Ovary (tissue), 10 donors: ENCODE data around the gene SMCR8. TPM values are rescaled to one million over a fixed set of nuclear protein-coding genes. Genes with fewer than 3 reads are reported as not detected.
A peak's percentile ranks its signal among the peaks of the same experiment; 100 is the strongest.

ENCODE experiments used
- DNase-seq, 5 donors: peaks; one replicate each; pipeline ENCODE4 v3.0.0-alpha.2; 2019 to 2020
- H3K27ac ChIP-seq, 2 donors: fragments of 200-600 bp; one replicate each; pipeline versions ENCODE4 v1.5.1 to v1.8.0; 2019 to 2022
- H3K27me3 ChIP-seq: fragments of 200-600 bp; one replicate; pipeline ENCODE4 v1.8.0; 2022
- H3K36me3 ChIP-seq: fragments of 200-600 bp; sonication (generic); one replicate; pipeline ENCODE4 v1.5.1; 2019
- H3K4me1 ChIP-seq: one replicate; pipeline ENCODE4 v1.8.1; 2013; ENCODE audit warnings: mild to moderate bottlenecking, moderate library complexity; ENCODE audit not compliant: insufficient read depth
- H3K4me3 ChIP-seq: fragments of 200-600 bp; sonication (generic); one replicate; pipeline ENCODE4 v1.5.1; 2017
- H3K9me3 ChIP-seq, 2 donors: fragments of 200-600 bp in 1 of 2; sonication (generic) in 1 of 2; one replicate each; pipeline versions ENCODE4 v1.5.1 to v1.8.1; 2013 to 2019; ENCODE audit warnings: mild to moderate bottlenecking in 1 of 2, moderate library complexity in 1 of 2
- EP300 ChIP-seq: sonication (generic); formaldehyde crosslinking; IDR thresholded peaks from one replicate; pipeline ENCODE4 v1.6.1; 2017; ENCODE audit warnings: antibody characterized with exemption
- POLR2A ChIP-seq: fragments of 450-650 bp; IDR thresholded peaks from one replicate; pipeline ENCODE4 v1.6.1; 2017; ENCODE audit warnings: antibody characterized with exemption, mild to moderate bottlenecking, moderate library complexity
- WGBS, 3 donors: extraction: QIAGEN DNeasy Blood & Tissue Kit in 1 of 3; methylation state at CpG; one replicate each; pipeline versions ENCODE4 v1.1.5 to v1.1.7; 2013 to 2017; 5-methylcytosine and 5-hydroxymethylcytosine counted together
- intact Hi-C, 4 donors: fragments of 100-400 bp; cut with DNase I; formaldehyde crosslinking; loops; one replicate each; pipeline versions ENCODE4 v1.11.0 to v1.15.1; 2022 to 2023
- long read RNA-seq, 3 donors: library from polyadenylated mRNA in 2 of 3; unstranded in 2 of 3; transcript quantifications; one replicate each; pipeline ENCODE4 v2.0.0 and lab custom pipeline, GENCODE V29; 2021 to 2026
- polyA plus RNA-seq, 2 donors: library from polyadenylated mRNA; stranded (reverse); fragments of 200-250 nt in 1 of 2; fragments of 350-450 nt in 1 of 2; fragmentation: Illumina TruSeq in 1 of 2; extraction: RNeasy Lipid Tissue Mini Kit (QIAGEN cat#74804) in 1 of 2; gene quantifications; one replicate each; pipeline ENCODE4 v1.2.3, GENCODE V29; 2013 to 2014
- total RNA-seq, 7 donors: library from RNA; depleted of rRNA in 2 of 7; stranded (reverse); fragments of >200 nt in 2 of 7; fragmentation: NEBNext Ultra II Directional in 3 of 7; extraction: Animal tissue kit (Norgen Biotek cat#: 25700) in 3 of 7; gene quantifications; one replicate each; pipeline versions ENCODE4 v1.1.0 to v1.2.4, GENCODE V29; 2016 to 2023
- TF ChIP-seq, protein P1 (sequence below), 3 donors: fragments of 450-650 bp in 2 of 3; fragments of 200-600 bp in 1 of 3; IDR thresholded peaks; one replicate each; pipeline versions ENCODE4 v1.5.1 to v1.8.0; 2016 to 2022; ENCODE audit warnings: antibody characterized with exemption in 3 of 3, mild to moderate bottlenecking in 1 of 3
- donor health status: DM: no; HTN: no; CAD: no; lungs with moderate emphysema.
- donor health status: DM: no; HTN: no; CAD: no.
- donor health status: Bipolar disorder and iron deficiency.
- donor health status: DM: yes; HTN: yes; CAD: no.
- donor health status: DM: no; HTN: no; CAD: no.
- donor health status: DM: yes; HTN: yes; CAD: no.

SMCR8 gene, protein sequence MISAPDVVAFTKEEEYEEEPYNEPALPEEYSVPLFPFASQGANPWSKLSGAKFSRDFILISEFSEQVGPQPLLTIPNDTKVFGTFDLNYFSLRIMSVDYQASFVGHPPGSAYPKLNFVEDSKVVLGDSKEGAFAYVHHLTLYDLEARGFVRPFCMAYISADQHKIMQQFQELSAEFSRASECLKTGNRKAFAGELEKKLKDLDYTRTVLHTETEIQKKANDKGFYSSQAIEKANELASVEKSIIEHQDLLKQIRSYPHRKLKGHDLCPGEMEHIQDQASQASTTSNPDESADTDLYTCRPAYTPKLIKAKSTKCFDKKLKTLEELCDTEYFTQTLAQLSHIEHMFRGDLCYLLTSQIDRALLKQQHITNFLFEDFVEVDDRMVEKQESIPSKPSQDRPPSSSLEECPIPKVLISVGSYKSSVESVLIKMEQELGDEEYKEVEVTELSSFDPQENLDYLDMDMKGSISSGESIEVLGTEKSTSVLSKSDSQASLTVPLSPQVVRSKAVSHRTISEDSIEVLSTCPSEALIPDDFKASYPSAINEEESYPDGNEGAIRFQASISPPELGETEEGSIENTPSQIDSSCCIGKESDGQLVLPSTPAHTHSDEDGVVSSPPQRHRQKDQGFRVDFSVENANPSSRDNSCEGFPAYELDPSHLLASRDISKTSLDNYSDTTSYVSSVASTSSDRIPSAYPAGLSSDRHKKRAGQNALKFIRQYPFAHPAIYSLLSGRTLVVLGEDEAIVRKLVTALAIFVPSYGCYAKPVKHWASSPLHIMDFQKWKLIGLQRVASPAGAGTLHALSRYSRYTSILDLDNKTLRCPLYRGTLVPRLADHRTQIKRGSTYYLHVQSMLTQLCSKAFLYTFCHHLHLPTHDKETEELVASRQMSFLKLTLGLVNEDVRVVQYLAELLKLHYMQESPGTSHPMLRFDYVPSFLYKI
- 10 to 100 TPM in 5 of 7 donors, 1 to 10 TPM in 2; 7.1 to 16.7 (median 14.0) TPM for total RNA-seq
- 10 to 100 TPM in 1 of 2 donors, 1 to 10 TPM in 1; 8.8 to 13.2 TPM for polyA plus RNA-seq
- long read RNA-seq, donor 1, full-length matches to known transcripts, result 3 of 8 reads
- long read RNA-seq, donor 1, partial matches to known transcripts, result 0 of 8 reads
- long read RNA-seq, donor 1, other reads (novel, unspliced or antisense), result 5 of 8 reads
- long read RNA-seq, donor 2, full-length matches to known transcripts, result 5 of 58 reads
- long read RNA-seq, donor 2, partial matches to known transcripts, result 42 of 58 reads
- long read RNA-seq, donor 2, other reads (novel, unspliced or antisense), result 11 of 58 reads
- long read RNA-seq, donor 3, full-length matches to known transcripts, result 2 of 5 reads
- long read RNA-seq, donor 3, partial matches to known transcripts, result 0 of 5 reads
- long read RNA-seq, donor 3, other reads (novel, unspliced or antisense), result 3 of 5 reads

DNA sequence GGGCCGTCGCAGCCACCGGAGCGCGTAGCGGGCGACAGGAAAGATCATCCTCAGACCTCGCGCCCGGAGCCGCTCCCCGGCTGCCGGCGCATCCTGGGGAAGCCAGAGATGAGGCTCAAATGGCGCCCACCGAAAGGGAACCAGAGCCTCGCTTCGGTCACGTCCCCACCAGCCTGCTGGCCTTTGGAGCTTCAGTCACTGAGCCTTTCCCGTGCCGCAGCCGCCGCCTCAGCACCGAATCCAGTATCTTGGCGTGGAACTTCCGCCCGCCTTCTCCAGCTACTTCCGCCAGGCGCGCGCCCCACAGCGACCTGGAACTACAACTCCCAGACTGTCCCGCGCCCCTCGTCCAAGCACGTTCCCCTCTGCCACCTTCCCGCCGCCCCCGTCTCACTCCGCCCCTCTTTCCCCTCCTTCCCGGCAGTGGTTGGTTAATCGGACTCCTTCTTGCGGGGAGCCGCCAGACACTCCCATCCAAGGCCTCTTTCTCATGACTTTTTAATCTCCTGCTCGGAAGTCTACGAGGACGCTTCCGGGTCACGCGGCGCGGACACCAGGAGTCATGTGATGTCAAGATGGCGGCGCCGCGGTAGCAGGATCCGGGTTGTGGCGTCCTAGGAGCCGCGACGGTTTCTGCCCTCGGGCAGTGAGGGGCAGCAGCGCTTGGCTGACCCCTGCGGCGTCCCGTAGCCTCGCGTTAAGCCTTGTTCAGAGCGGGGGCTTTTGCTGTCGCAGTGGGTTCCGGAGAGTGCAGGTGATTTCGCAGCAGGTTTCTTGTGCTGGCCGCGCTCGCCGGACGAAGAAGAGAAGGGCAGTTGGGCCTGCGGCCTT is at the start of gene SMCR8, which contains the start of gene TOP3A:
SMCR8 (plus strand) TSS at position 563 of the 831 bp plus-strand sequence. CDS start 497 bp downstream, outside the sequence.
TOP3A (minus strand) TSS at position 264 of the 831 bp plus-strand sequence; CDS start at position 48, 216 bp downstream.
- peaks cover 20% of the 10 kb centered on the region for H3K4me1 ChIP-seq

DNA sequence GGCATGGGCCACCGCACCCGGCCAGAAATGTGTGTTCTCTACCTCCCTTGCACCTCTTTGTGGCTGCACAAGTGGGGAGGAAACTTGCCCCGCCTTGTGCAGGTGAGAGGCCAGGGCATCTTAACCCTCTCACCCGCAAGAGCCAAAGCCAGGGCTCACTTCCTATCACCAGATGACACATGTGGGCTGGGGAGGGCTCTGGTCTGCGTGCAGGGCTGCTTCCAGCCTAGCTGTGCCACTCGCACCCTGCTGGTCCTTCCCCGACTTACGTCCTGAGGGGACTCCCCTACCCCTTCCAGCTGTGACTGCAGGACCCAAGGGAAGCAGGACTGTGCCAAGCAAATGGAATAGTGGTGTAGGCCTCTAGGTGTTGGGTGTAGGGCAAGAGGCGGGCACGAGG is 47.7 kb upstream of the SMCR8 start:
- Histone ChIP-seq H3K36me3 (no peaks in the 10 kb centered on the region), H3K4me3 (no peak overlapping the region), H3K27me3 (no peaks in the 10 kb centered on the region), H3K9me3 (no peaks in the 10 kb centered on the region), H3K27ac (no peak overlapping the region), H3K4me1 (no peaks in the 10 kb centered on the region)
- WGBS, 3 donors, result 74 to 88% (median 77%) methylated on average over 10 of the region's 10 CpGs
- intact Hi-C loops, result no loop called here
- TF ChIP-seq EP300 (no peak), POLR2A (no peak)
- TF ChIP-seq, protein P1, sequence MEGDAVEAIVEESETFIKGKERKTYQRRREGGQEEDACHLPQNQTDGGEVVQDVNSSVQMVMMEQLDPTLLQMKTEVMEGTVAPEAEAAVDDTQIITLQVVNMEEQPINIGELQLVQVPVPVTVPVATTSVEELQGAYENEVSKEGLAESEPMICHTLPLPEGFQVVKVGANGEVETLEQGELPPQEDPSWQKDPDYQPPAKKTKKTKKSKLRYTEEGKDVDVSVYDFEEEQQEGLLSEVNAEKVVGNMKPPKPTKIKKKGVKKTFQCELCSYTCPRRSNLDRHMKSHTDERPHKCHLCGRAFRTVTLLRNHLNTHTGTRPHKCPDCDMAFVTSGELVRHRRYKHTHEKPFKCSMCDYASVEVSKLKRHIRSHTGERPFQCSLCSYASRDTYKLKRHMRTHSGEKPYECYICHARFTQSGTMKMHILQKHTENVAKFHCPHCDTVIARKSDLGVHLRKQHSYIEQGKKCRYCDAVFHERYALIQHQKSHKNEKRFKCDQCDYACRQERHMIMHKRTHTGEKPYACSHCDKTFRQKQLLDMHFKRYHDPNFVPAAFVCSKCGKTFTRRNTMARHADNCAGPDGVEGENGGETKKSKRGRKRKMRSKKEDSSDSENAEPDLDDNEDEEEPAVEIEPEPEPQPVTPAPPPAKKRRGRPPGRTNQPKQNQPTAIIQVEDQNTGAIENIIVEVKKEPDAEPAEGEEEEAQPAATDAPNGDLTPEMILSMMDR (IDR thresholded peaks at IDR 0.05), result no peak
- no peak for DNase-seq

More for the DNA sequence above, at the start of gene SMCR8, which contains the start of gene TOP3A:
- WGBS, 3 donors, result 0% methylated on average over 77 to 78 of the region's 78 CpGs
- Histone ChIP-seq H3K4me3 (peak within 1 kb of the TSS; percentile 65), H3K27me3 (no peaks in the 10 kb centered on the region), H3K9me3 (no peaks in the 10 kb centered on the region), H3K36me3 (no peaks in the 10 kb centered on the region), H3K27ac (peak within 1 kb of the TSS; percentile 54 to 73)
- intact Hi-C loops, result no loop called here
- TF ChIP-seq EP300 (peak; percentile 88), POLR2A (no peak)
- TF ChIP-seq, protein P1 (IDR thresholded peaks at IDR 0.05), result peak in 2 of 3 donors; percentile 34 to 51
- peak; percentile 95 to 98 (median 96) for DNase-seq

- no peaks in the 10 kb centered on the region for H3K36me3 ChIP-seq
- intact Hi-C loops, result no loop called here
- H3K27ac ChIP-seq, result no peak overlapping the region
- H3K4me3 ChIP-seq, result no peak overlapping the region
- 31 to 35% (median 31%) methylated on average over 14 of the region's 14 CpGs for WGBS, 3 donors
- DNase-seq, result no peak
- no peaks in the 10 kb centered on the region for H3K27me3 ChIP-seq
- no peaks in the 10 kb centered on the region for H3K9me3 ChIP-seq
- TF ChIP-seq POLR2A, result no peak
- TF ChIP-seq, protein P1 (IDR thresholded peaks at IDR 0.05), result no peak
- TF ChIP-seq EP300, result no peak
- no peaks in the 10 kb centered on the region for H3K4me1 ChIP-seq
Observed at GRCh38 chr17:18267927-18268711, 47.0 kb upstream of the SMCR8 start.
